GM18907 (cell line): Measurements from ENCODE around the gene SEPTIN5.

Experiments
- ATAC-seq: cut with Tn5 transposase; IDR thresholded peaks from one replicate; pipeline ENCODE4 v1.9.1; 2021; ENCODE audit warnings: mild to moderate bottlenecking, moderate library complexity; ENCODE audit not compliant: unreplicated experiment

SEPTIN5 gene

DNA sequence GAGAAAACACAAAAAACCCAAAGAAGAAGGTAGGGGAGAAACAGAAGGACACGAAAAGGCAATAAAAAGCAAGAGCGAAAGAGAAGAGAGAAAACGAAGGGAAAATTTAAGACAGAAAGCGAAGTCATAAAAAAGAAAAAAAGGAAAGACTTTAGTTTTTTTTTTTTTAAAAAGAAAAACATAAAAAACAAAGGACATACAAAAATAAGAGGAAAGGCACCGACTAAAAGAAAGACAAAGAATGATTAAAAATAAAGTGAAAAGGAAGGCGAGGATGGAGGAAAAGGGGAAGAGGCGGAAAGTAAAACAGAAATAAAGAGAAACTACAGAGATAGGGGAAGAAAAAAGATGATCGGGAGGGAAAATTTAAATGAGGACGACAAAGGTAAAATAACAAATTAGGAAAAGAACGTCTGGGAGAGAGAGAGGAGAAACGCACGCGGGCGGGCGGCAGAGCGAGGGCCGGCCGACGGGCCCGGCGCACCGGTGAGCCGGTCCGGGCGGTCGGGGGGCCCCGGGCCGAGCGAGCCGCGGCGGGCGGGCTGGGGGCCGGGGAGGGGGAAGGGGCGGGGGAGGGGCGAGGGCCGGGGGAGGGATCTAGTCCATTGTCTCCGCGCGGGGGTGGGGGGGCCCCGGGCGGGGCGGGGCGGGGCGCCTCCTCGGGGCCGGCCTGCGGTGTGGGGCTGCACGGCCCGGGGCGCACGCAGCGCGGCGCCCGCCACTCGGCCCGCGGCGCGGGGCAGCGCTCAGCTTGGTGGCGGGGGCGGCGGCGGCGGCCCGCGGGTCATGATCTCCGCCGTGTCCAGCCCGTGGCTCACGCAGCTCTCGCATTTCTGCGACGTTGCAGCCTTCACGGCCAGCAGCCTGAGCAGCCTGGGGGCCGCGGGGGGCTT, 46.0 kb downstream of the SEPTIN5 start, which contains the start of gene TBX1:
TBX1 (plus strand) TSS at position 721 of the 893 bp plus-strand sequence; CDS start at position 787, 66 bp downstream.
- ATAC-seq = no peak

DNA sequence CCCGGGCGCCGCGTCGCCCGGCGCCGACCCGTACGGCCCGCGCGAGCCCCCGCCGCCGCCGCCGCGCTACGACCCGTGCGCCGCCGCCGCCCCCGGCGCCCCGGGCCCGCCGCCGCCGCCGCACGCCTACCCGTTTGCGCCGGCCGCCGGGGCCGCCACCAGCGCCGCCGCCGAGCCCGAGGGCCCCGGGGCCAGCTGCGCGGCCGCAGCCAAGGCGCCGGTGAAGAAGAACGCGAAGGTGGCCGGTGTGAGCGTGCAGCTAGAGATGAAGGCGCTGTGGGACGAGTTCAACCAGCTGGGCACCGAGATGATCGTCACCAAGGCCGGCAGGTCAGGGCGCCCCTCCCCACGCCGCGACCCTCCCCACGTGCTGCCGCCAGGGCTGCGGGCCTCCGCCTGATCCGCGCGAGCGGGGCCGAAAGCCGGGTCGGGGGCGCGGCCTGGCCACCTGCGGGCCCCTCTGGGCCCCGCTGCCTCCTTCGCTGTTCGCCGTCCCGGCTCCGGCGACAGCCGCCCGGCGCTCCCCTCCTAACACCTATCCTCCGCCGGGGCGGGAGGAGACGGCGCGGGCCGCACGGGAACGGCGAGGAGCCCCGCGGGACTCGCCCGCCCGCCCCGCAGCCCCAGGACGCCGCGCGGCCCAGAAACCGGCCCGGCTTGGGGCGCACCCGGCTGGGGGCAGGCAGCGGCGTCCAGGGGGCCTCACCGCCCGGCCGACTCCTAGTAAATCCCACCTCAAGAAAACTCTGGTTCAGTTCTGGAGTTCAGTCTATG, 46.8 kb downstream of the SEPTIN5 start:
- no peak for ATAC-seq

DNA sequence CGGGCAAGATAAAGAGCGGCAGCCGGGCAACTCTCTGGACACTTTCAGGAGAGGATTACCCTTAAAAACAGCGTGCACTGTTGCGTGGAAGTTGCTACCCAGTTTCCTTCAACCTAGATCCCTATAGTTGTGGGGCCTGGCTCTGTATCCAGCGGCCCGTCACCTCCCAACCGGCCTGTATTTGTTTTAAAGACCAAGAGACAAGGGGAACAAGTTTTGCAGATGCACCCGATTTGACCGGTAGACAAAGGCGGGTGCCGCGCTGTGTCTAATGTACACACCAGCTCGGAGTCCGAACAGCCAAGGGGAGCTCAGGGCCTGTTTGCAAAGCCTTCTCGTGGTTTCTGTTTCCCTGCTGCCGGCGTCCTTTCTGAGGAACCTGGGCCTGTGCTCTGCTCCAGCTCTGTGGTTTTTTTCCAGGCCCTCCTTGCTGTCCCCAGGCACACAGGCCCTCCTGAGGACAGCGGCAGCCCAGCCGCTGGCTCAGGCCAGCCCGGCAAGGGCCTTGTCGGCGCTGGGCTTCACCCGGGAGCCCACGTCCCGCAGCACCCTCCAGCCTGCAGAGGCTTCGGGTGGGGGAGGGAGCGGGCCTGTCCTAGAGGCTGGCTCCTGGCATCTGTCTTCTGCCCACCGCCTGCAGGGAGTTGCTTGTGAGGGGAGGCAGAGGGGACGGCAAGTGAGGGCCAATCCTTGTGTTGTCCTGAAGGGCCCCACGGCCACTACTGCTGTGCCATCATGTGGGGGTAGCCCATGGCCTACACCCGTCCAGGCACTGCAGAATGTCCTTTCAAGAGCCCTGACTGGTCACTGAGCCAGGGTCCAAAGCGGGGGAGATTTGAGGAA, 47.6 kb downstream of the SEPTIN5 start:
- no peak for ATAC-seq

DNA sequence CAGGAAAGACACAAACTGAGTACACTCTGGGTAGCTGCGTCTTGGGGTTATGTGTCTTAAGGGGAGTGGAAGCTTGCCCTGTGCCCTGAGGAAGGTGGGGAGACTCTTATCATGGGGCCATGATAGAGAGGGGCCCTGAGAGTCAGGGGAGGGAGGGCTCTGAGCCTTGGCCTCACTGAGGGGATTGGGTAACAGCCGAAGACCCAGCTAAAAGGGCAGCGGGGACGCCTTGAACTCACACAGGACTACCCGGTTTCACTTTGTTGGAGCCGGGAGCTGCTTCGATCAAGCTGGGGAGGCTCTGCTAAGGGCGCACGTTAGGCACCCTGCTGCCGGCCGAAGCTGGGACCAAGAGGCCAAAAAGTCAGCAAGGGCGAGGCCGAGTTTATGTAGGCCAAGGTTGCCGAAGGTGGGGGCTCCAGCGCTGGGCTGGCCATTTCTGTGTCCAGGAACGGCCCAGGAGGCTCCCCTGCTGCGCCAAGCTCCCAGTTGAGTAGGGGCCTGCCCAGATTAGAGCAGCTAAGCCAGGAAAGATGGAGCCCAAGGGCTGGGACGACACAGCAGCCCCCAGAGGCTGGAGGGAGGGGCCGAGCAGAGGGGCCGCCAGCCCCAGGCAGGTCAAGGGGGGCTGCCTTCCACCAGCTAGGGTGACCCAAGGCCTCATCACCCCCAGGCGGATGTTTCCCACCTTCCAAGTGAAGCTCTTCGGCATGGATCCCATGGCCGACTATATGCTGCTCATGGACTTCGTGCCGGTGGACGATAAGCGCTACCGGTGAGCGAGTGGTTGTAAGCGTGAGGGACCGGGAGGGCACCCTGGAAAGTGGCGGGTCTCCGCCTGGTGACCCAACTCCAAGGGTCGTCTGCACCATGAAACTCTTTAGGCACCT, 48.5 kb downstream of the SEPTIN5 start:
- no peak for ATAC-seq

DNA sequence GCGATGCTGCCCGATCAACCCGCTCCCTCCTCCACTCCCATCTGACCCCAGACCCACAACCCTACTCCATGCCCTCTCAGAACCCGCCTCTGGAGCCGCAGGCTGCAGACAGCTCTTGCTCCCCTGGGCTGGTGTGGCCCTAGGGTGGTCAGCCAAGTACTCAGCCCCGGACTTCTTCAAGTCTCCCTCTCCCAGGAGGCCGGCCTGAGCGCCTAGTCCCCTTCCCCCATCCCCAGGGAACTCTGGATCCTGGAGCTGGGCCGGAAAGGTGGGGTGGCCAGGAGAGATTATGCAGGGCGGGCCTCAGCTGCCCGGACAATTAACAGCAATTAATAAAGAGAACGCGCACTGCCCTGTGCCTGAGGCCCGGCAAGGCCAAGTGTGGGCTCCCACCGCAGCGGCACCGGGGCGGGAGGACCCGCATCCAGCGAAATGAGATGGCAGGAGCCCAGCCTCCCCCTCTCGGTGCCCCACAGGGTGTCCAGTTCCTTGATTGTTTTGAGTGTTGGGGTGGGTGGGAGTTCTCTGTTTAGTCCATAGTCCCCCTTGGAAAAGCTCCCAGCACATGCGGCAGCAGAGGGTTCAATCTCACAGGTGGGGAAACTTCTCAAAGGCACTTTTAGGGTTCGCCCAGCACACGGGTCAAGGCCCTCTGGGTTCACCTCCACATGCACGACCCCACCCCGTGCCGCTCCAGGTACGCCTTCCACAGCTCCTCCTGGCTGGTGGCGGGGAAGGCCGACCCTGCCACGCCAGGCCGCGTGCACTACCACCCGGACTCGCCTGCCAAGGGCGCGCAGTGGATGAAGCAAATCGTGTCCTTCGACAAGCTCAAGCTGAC, 49.4 kb downstream of the SEPTIN5 start:
- no peak for ATAC-seq

DNA sequence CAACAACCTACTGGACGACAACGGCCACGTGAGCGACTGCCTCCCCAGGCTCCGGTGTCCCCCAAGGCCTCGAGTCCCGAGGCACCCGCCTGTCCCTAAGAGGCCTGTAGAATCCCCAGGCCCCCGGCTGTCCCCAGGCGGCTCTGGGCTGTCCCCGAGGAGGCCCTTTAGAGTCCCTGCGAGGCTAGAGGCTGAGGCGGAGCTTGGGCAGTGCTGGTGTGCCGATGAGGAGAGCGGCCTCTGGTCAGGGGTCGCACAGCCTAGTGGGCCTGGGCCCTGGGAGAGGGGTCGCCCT, 49.9 kb downstream of the SEPTIN5 start:
- no peak for ATAC-seq

DNA sequence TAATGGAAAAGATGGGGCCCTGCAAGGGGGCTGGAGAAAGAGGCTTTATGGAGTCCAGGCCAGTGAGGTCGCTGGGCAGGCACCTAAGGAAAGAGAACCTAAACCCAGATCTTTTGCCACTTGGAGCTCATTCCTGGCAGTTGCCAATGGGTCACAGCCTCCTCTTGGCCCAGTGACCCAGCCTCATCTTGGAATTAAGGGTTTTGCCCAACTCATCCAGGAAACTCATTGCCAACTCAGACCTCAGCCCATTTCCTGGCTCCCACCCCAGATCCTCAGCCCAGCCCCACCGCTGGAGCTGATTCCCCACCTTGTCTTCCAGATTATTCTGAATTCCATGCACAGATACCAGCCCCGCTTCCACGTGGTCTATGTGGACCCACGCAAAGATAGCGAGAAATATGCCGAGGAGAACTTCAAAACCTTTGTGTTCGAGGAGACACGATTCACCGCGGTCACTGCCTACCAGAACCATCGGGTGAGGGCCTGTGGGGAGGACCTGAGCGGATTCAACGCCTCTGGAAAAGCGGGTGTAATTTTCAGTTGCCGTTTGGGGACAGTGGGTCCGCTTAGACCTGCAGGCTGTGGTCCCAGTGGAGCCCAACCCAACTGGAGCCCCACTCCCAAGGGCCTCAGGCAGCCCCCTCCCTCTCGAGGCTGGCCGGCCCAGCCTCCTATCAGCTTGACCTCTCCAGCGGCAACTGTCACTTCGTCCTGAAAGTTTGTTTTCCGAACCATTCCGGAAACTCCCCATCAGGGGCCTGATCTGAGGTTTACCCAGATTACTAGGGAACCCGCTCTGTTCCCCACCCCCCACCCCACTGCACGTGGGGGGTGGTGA, 50.6 kb downstream of the SEPTIN5 start:
- ATAC-seq = no peak

DNA sequence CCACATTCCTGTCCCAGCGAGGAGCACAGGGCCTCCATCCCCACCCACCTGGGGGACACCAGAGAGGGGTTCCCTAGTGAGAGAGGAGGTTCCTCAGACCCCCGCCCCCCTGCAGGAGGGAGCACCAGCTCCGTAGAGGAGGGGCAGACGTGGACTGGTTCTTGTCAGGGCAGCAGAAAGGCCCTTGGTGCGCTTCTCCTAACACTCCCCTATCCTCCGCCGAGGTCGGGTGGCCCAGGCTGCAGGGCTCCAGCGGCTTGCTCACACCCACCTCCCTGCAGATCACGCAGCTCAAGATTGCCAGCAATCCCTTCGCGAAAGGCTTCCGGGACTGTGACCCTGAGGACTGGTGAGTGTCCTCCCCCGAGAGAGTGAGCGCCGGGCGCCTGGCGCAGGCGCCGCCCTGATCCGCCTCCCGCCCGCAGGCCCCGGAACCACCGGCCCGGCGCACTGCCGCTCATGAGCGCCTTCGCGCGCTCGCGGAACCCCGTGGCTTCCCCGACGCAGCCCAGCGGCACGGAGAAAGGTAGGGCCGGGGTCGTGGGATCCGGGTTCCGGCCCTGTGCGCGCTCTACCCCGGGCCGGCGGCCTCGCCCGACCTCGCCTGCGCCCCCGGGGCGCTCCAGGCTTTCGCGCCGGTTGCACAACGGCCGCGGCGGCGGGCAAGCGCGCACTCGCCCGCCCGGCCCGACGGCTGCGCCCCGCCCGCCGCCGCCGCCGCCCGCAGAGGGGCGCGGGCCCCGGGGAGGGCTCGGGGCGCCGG, 51.4 kb downstream of the SEPTIN5 start:
- ATAC-seq = no peak

DNA sequence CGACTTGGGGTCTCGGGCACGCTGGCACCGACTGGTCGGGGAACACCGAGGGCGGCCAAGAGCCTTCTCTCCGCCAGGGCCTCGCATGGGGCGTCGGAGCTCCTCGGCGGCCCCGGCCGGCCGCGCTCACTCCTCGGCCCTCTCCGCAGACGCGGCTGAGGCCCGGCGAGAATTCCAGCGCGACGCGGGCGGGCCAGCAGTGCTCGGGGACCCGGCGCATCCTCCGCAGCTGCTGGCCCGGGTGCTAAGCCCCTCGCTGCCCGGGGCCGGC, 51.9 kb downstream of the SEPTIN5 start:
- ATAC-seq = no peak

DNA sequence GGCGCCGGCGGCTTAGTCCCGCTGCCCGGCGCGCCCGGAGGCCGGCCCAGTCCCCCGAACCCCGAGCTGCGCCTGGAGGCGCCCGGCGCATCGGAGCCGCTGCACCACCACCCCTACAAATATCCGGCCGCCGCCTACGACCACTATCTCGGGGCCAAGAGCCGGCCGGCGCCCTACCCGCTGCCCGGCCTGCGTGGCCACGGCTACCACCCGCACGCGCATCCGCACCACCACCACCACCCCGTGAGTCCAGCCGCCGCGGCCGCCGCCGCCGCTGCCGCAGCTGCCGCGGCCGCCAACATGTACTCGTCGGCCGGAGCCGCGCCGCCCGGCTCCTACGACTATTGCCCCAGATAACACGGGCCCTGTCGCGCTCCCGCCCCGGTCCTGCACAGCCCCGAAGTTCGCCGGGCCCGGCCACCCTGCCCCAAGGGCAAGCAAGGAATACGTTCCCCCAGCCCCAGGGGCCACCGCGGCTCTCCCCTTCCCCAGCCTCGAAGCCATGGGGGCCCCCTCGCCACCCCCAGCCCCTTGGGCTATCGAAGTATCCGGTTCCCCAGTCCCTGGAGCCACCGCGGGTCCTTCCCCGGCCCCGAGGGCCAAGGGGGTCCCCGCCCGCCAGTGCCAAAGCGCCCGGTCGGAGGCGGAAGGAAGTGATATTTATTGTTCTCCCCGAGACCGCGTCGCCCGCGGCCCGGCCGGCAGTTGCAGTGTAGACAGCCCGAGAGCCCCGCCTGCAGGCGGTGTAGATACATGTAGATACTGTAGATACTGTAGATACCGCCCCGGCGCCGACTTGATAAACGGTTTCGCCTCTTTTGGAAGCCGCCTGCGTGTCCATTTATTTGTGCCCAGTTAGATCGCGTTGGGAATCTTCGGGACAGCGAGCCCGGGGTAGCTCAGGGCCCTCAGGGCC, 52.5 kb downstream of the SEPTIN5 start:
- no peak for ATAC-seq

DNA sequence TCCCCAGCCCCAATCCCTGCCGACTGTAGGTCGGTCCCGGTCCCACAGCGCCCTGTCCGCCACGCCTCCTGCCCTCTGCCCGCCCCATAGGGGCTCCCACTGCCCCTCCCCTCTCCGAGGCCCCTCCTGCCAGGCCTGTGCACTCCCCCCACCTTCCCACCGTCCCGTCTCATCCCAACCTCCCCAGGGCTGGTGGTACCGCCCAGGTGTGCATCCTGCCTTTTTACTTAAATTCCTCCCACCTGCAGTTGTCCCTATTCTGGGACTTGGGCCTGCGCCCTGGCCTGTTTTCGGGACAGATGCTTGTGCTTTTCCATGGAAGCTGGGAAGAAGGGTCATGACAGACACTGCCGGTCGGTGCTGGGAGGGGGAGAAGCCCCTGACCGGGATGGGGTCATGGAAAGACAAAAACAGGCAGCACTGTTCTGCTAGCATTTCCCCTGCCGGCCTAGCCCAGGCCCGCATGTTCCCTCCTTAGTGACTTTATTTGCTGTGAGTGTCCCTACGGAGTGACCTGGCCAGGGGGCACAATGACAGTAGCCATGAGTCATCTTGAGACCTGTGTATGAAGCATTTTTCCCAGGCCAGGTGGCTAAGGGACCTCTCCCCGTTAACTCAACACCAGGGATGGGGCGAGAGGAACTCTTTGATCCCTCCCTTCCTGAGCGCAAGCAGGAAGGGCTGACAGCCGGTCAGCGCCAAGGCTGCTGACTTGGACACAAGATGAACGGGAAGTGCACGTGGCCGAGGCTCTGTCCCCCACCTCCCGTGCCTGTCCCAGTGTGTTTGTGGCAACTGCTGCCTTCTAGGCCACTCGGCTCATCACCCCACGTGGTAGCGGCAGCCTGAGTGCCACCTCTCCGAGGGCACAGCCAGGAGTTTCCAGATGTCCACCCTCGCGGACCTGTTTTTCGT, 53.4 kb downstream of the SEPTIN5 start:
- ATAC-seq = no peak

DNA sequence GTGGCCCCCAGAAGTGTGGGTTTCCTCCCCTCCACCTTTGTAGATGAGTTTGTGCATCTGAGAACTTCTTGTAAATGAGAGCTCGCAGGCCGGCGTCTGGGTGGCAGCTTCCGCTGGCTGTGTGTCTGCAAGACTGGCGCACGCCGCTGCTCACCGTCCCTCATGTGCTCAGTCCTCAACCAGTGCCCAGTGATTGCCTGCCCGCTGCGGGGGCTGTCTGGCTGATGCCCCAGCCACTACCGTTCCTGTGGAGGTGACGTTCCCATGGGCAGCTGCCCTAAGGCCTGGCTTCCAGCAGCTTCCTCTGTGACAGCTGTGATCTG, 55.1 kb downstream of the SEPTIN5 start:
- ATAC-seq = no peak

DNA sequence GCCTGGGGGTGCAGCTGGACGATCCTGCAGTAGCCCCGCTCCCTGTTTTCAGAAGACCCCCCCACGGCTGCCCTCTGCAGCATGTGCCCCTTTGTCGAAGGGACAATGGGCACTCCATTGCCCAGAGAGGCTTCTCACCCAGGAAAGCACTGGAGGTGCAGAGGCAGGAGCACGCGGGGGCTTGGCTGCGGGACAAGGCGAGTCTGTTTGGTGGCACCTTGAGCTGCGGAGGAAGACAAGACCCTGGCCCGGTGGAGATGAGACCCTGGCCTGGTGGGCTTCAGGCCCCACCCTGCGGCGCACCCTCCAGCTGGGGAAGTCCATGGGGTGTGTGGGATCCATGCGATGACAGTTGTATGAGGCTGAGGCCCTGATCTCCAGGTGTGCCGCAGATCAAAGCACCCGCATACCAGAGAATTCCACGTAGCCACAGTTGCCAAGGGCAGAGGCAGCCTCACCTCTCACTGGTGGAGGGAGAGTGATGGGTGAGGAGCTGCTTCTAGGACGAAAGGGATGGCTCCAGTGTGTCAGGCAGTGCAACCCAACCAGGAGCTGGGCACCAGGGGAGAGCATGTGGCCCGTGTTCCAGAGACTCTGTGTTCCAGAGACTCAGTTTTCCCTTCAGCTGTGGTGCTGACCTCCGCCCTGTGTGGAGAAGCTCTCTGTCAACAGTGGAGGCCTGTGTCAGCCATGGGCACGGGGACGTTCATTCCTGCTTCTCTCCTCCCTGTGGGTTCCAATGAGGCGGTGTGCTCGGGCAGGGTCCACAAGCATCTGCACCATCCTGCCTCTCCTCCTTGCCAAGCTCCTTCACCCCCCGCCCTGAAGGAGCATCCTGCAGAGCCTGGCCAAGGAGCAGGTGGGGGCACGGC, 56.3 kb downstream of the SEPTIN5 start:
- ATAC-seq = no peak

DNA sequence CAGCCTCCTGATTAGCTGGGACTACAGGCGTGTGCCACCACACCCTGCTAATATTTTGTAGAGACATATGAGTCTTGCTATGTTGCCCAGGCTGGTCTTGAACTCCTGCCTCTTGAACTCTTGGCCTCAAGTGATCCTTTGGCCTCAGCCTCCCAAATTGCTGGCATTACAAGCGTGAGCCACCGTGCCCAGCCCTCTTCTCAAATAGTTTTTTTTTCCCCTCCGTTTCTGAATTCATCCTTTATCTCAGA, 58.0 kb downstream of the SEPTIN5 start:
- ATAC-seq = no peak
